Liver (tissue), 9 donors: ENCODE results near the gene CCR3. TPM values are rescaled to one million over a fixed set of nuclear protein-coding genes. Genes with fewer than 3 reads are reported as not detected.

Source experiments
- DNase-seq: peaks from one replicate; pipeline ENCODE4 v3.0.0-alpha.2; 2017; ENCODE audit warnings: low spot score
- H3K27ac ChIP-seq, 2 donors: one replicate each; pipeline ENCODE4 v1.7.0; 2013; ENCODE audit warnings: inconsistent platforms in 2 of 2, low read length in 2 of 2, control low read depth in 1 of 2, low read depth in 1 of 2, mild to moderate bottlenecking in 1 of 2
- H3K27me3 ChIP-seq, 4 donors: one replicate each; pipeline versions ENCODE4 v1.6.1 to v1.7.0; 2013; ENCODE audit warnings: low read length in 3 of 4, inconsistent platforms in 1 of 4, mild to moderate bottlenecking in 1 of 4, moderate library complexity in 1 of 4; ENCODE audit not compliant: control insufficient read depth in 4 of 4, insufficient read depth in 4 of 4
- H3K36me3 ChIP-seq, 4 donors: one replicate each; pipeline versions ENCODE4 v1.6.1 to v1.7.0; 2013; ENCODE audit warnings: low read length in 3 of 4, mild to moderate bottlenecking in 3 of 4, low read depth in 1 of 4, moderate library complexity in 1 of 4; ENCODE audit not compliant: control insufficient read depth in 4 of 4, insufficient read depth in 3 of 4
- H3K4me1 ChIP-seq, 4 donors: one replicate each; pipeline versions ENCODE4 v1.6.1 to v1.7.0; 2013; ENCODE audit warnings: low read length in 3 of 4, mild to moderate bottlenecking in 3 of 4, moderate library complexity in 1 of 4; ENCODE audit not compliant: control insufficient read depth in 4 of 4, insufficient read depth in 4 of 4
- H3K4me3 ChIP-seq, 3 donors: one replicate each; pipeline versions ENCODE4 v1.6.1 to v1.7.0; 2013; ENCODE audit warnings: low read length in 3 of 3, control low read depth in 1 of 3, low read depth in 1 of 3, mild to moderate bottlenecking in 1 of 3
- H3K9ac ChIP-seq, 2 donors: one replicate each; pipeline ENCODE4 v1.7.0; 2013; ENCODE audit warnings: low read length in 2 of 2, mild to moderate bottlenecking in 2 of 2, moderate library complexity in 2 of 2, control low read depth in 1 of 2, low read depth in 1 of 2
- H3K9me3 ChIP-seq, 4 donors: one replicate each; pipeline versions ENCODE4 v1.6.1 to v1.7.0; 2013; ENCODE audit warnings: low read length in 3 of 4; ENCODE audit not compliant: control insufficient read depth in 4 of 4
- EGR1 ChIP-seq, 2 donors: IDR thresholded peaks; 2 replicates each; pipeline ENCODE4 v1.6.1; 2016 to 2018; ENCODE audit warnings: antibody characterized with exemption in 2 of 2, low read depth in 2 of 2
- FOXA1 ChIP-seq: IDR thresholded peaks from 2 replicates; pipeline ENCODE4 v1.6.1; 2016; ENCODE audit warnings: antibody characterized with exemption
- FOXA2 ChIP-seq: IDR thresholded peaks from 2 replicates; pipeline ENCODE4 v1.6.1; 2016; ENCODE audit warnings: antibody characterized with exemption
- HNF4A ChIP-seq, 2 donors: conservative IDR thresholded peaks; 2 replicates each; pipeline ENCODE4 v1.6.1; 2016; ENCODE audit warnings: antibody characterized with exemption in 2 of 2, mild to moderate bottlenecking in 2 of 2
- HNF4G ChIP-seq: IDR thresholded peaks from 2 replicates; pipeline ENCODE4 v1.6.1; 2016; ENCODE audit warnings: antibody characterized with exemption
- JUND ChIP-seq, 2 donors: IDR thresholded peaks; 2 replicates each; pipeline ENCODE4 v1.6.1; 2016; ENCODE audit warnings: antibody characterized with exemption in 2 of 2
- NR2F2 ChIP-seq: IDR thresholded peaks from 2 replicates; pipeline ENCODE4 v1.6.1; 2016; ENCODE audit warnings: antibody characterized with exemption
- RAD21 ChIP-seq, 2 donors: IDR thresholded peaks; 2 replicates each; pipeline ENCODE4 v1.6.1; 2016; ENCODE audit warnings: antibody characterized with exemption in 2 of 2, mild to moderate bottlenecking in 2 of 2
- SP1 ChIP-seq: IDR thresholded peaks from 2 replicates; pipeline ENCODE4 v1.6.1; 2018; ENCODE audit warnings: antibody characterized with exemption, mild to moderate bottlenecking
- TAF1 ChIP-seq: conservative IDR thresholded peaks from 2 replicates; pipeline ENCODE4 v1.6.1; 2016; ENCODE audit warnings: antibody characterized with exemption, mild to moderate bottlenecking
- YY1 ChIP-seq: IDR thresholded peaks from 2 replicates; pipeline ENCODE4 v1.6.1; 2016; ENCODE audit warnings: antibody characterized with exemption, mild to moderate bottlenecking
- WGBS: extraction: QIAGEN DNeasy Blood & Tissue Kit; methylation state at CpG from one replicate; pipeline ENCODE4 v1.1.7; 2013; 5-methylcytosine and 5-hydroxymethylcytosine counted together
- polyA plus RNA-seq, 2 donors: library from polyadenylated mRNA; stranded (reverse) in 1 of 2; unstranded in 1 of 2; fragments of 200-250 nt in 1 of 2; fragments of >200 nt in 1 of 2; fragmentation: Nextera tagmentation in 1 of 2; extraction: Ambion mirVana in 1 of 2; gene quantifications; one replicate each; pipeline versions ENCODE4 v1.2.1 to v1.2.3, GENCODE V29; 2013 to 2015
- total RNA-seq, 2 donors: library from RNA; depleted of rRNA; stranded (reverse); fragments of >200 nt; gene quantifications; one replicate each; pipeline ENCODE4 v1.2.3, GENCODE V29; 2014
- TF ChIP-seq, protein P1 (sequence below): IDR thresholded peaks from 2 replicates; pipeline ENCODE4 v1.6.1; 2016; ENCODE audit warnings: antibody characterized with exemption
- TF ChIP-seq, protein P2 (sequence below): IDR thresholded peaks from 2 replicates; pipeline ENCODE4 v1.6.1; 2016; ENCODE audit warnings: antibody characterized with exemption, mild to moderate bottlenecking
- TF ChIP-seq, protein P3 (sequence below): IDR thresholded peaks from 2 replicates; pipeline ENCODE4 v1.6.1; 2016; ENCODE audit warnings: antibody characterized with exemption
- TF ChIP-seq, protein P4 (sequence below): IDR thresholded peaks from 2 replicates; pipeline ENCODE4 v1.6.1; 2016; ENCODE audit warnings: antibody characterized with exemption
- TF ChIP-seq, protein P5 (sequence below): fragments of 150-350 bp; IDR thresholded peaks from 2 replicates; pipeline ENCODE4 v1.5.1; 2017; ENCODE audit warnings: improper control_type of control experiment, low read depth, low read length; ENCODE audit not compliant: missing input control
- donor health status: healthy.
- donor health status: healthy.
- donor health status: healthy.
- donor health status: healthy.
- donor health status: healthy.

The CCR3 gene
- total and polyA plus RNA-seq, 4 donors, result 0.05 to 0.13 TPM; not detected in 2

DNA sequence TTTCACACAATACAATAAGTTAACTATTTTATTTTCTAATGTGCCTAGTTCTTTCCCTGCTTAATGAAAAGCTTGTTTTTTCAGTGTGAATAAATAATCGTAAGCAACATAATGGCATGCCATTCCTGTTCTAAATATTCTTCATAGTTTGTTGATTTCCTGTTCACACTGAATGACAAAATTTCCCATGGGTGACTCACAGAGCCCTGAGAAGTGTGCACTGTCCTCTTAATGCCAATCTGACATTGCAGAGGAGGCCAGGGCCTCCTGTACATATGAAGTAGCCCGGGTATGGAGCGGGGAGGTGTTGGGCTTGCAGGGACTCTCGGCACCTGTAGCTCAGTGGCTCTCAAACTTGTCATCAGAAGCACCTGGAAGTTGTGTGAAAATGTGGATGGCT, 24.3 kb downstream of the CCR3 start (continued):
- TF ChIP-seq, protein P1, sequence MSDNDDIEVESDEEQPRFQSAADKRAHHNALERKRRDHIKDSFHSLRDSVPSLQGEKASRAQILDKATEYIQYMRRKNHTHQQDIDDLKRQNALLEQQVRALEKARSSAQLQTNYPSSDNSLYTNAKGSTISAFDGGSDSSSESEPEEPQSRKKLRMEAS, result no peak

DNA sequence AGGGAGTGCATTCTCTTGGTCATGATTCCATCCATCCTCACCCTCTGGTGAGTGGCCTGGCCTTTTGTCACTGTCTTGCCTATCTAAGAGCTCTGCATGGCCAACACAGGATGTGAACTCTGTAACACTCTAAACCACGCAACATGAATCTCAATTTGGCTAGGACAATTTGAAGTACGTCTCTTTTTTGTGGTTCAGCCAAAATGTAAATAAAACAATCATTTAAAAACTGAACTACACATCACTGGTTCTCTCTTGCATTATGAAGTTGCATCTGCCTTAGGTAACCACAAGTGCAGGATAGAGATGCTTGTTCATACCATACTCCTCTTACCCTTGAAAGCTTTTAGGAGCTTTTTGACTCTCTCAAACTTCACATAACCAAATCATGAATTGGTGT, 27.3 kb downstream of the CCR3 start:
- TF ChIP-seq, protein P2, sequence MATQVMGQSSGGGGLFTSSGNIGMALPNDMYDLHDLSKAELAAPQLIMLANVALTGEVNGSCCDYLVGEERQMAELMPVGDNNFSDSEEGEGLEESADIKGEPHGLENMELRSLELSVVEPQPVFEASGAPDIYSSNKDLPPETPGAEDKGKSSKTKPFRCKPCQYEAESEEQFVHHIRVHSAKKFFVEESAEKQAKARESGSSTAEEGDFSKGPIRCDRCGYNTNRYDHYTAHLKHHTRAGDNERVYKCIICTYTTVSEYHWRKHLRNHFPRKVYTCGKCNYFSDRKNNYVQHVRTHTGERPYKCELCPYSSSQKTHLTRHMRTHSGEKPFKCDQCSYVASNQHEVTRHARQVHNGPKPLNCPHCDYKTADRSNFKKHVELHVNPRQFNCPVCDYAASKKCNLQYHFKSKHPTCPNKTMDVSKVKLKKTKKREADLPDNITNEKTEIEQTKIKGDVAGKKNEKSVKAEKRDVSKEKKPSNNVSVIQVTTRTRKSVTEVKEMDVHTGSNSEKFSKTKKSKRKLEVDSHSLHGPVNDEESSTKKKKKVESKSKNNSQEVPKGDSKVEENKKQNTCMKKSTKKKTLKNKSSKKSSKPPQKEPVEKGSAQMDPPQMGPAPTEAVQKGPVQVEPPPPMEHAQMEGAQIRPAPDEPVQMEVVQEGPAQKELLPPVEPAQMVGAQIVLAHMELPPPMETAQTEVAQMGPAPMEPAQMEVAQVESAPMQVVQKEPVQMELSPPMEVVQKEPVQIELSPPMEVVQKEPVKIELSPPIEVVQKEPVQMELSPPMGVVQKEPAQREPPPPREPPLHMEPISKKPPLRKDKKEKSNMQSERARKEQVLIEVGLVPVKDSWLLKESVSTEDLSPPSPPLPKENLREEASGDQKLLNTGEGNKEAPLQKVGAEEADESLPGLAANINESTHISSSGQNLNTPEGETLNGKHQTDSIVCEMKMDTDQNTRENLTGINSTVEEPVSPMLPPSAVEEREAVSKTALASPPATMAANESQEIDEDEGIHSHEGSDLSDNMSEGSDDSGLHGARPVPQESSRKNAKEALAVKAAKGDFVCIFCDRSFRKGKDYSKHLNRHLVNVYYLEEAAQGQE, result no peak
- TF ChIP-seq, protein P1, result no peak
- no peak for TF ChIP-seq RAD21 (IDR thresholded peaks at IDR 0.05)
- TF ChIP-seq SP1, result no peak
- no peak for TF ChIP-seq HNF4A (conservative IDR thresholded peaks at IDR 0.05)
- TF ChIP-seq FOXA1, result no peak
- no peak for TF ChIP-seq JUND (IDR thresholded peaks at IDR 0.05)
- TF ChIP-seq, protein P3, sequence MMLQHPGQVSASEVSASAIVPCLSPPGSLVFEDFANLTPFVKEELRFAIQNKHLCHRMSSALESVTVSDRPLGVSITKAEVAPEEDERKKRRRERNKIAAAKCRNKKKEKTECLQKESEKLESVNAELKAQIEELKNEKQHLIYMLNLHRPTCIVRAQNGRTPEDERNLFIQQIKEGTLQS, result no peak
- TF ChIP-seq TAF1, result no peak
- TF ChIP-seq HNF4G, result no peak
- no peak for TF ChIP-seq EGR1 (IDR thresholded peaks at IDR 0.05; ENCODE audit: low read depth in 2 of 2)
- TF ChIP-seq, protein P4, sequence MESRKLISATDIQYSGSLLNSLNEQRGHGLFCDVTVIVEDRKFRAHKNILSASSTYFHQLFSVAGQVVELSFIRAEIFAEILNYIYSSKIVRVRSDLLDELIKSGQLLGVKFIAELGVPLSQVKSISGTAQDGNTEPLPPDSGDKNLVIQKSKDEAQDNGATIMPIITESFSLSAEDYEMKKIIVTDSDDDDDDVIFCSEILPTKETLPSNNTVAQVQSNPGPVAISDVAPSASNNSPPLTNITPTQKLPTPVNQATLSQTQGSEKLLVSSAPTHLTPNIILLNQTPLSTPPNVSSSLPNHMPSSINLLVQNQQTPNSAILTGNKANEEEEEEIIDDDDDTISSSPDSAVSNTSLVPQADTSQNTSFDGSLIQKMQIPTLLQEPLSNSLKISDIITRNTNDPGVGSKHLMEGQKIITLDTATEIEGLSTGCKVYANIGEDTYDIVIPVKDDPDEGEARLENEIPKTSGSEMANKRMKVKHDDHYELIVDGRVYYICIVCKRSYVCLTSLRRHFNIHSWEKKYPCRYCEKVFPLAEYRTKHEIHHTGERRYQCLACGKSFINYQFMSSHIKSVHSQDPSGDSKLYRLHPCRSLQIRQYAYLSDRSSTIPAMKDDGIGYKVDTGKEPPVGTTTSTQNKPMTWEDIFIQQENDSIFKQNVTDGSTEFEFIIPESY, result no peak
- TF ChIP-seq, protein P5, sequence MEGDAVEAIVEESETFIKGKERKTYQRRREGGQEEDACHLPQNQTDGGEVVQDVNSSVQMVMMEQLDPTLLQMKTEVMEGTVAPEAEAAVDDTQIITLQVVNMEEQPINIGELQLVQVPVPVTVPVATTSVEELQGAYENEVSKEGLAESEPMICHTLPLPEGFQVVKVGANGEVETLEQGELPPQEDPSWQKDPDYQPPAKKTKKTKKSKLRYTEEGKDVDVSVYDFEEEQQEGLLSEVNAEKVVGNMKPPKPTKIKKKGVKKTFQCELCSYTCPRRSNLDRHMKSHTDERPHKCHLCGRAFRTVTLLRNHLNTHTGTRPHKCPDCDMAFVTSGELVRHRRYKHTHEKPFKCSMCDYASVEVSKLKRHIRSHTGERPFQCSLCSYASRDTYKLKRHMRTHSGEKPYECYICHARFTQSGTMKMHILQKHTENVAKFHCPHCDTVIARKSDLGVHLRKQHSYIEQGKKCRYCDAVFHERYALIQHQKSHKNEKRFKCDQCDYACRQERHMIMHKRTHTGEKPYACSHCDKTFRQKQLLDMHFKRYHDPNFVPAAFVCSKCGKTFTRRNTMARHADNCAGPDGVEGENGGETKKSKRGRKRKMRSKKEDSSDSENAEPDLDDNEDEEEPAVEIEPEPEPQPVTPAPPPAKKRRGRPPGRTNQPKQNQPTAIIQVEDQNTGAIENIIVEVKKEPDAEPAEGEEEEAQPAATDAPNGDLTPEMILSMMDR, result no peak
- no peak for TF ChIP-seq FOXA2
- no peak for TF ChIP-seq NR2F2
- TF ChIP-seq YY1, result no peak
- Histone ChIP-seq H3K9me3 (no peaks in the 10 kb centered on the region), H3K9ac (no peak overlapping the region), H3K27ac (no peak overlapping the region), H3K4me1 (no peaks in the 10 kb centered on the region), H3K36me3 (no peaks in the 10 kb centered on the region), H3K4me3 (no peak overlapping the region), H3K27me3 (no peaks in the 10 kb centered on the region)
- 79% methylated on average over 2 of the region's 2 CpGs for WGBS
- DNase-seq, result no peak
